Frontal cortex (tissue), 4 donors: ENCODE measurements around the gene OR9A4. TPM values are rescaled to one million over a fixed set of nuclear protein-coding genes. Genes with fewer than 3 reads are reported as not detected.
"Not testable (repeated sequence)": the region's sequence is repeated elsewhere in the genome, so short reads cannot be mapped to it uniquely, and the experiment has no call there.

Experiments
- DNase-seq, 2 donors: peaks; one replicate each; pipeline ENCODE4 v3.0.0; 2012; ENCODE audit warnings: low spot score in 2 of 2
- FAIRE-seq: peaks from 2 replicates; lab custom pipeline; 2012; peaks lifted over from hg19 to GRCh38; lab: Jason Lieb, UNC
- total RNA-seq: library from RNA; depleted of rRNA; stranded (reverse); fragments of >200 nt; gene quantifications from one replicate; pipeline ENCODE4 v1.2.3, GENCODE V29; 2014
- donor health status: control.
- donor health status: control.
- donor health status: control.

The OR9A4 gene, protein sequence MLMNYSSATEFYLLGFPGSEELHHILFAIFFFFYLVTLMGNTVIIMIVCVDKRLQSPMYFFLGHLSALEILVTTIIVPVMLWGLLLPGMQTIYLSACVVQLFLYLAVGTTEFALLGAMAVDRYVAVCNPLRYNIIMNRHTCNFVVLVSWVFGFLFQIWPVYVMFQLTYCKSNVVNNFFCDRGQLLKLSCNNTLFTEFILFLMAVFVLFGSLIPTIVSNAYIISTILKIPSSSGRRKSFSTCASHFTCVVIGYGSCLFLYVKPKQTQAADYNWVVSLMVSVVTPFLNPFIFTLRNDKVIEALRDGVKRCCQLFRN
- not detected for total RNA-seq

DNA sequence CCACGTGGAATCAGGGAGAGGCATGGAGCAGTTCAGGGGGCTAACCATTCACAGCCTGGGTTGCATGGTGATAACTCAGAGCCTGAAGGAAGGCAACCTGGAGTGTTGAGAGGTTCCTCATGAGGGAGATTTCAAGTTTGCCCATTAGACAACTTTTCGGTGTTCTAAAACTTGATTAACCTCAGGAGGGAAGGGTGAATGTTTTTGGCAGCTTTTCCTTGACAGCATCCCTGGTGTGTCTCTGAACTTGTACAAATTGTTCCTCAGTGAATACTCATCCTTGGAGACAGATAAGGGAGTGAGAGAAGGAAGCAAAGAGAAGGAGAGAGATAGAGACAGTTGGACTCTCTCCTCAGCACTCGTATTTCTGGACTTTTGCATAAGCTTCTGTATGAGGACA, at the start of gene OR9A4:
Gene OR9A4 (plus strand): TSS at position 301 of the 400 bp plus-strand sequence. CDS start 2,477 bp downstream, outside the sequence.
- FAIRE-seq (no peak), DNase-seq (no peak)

DNA sequence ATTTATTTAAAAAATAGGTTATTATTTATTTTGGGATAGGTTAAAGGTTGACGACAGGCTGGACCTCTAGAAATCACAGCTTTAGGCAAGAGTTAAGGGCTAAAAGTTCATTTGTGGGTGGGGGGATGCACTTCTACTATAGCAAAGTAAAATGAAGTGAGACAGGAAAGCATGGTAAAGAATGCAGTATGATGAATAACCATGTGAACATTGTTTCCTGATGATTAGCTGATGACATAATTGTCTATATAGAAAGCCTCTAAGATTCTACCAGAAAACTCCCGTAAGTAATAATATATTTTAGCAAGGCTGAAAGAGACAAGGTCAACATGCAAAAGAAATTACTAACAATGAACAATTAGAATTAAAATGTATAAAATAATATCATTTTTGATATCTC, 49.2 kb upstream of the OR9A4 start:
- FAIRE-seq (no peak), DNase-seq (no peak)

DNA sequence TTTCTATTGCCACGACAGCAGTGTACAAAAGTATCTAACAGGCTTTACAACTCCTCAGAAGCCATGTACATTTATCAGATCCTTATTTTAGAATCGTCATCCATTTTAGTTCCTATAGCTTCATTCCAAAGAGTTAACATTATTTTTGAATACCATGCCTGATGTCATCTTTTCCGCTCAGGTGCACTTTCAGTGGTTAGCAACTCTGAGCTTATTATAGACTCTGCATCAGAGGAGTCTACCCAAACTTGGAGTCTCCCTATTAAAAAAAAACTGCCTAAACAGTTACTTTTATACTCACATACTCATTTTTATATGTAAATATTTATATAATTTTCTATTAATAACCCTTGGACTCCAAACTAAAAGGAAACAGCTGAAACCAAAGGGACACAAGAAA, 43.3 kb upstream of the OR9A4 start:
- FAIRE-seq: no peak
- no peak for DNase-seq

DNA sequence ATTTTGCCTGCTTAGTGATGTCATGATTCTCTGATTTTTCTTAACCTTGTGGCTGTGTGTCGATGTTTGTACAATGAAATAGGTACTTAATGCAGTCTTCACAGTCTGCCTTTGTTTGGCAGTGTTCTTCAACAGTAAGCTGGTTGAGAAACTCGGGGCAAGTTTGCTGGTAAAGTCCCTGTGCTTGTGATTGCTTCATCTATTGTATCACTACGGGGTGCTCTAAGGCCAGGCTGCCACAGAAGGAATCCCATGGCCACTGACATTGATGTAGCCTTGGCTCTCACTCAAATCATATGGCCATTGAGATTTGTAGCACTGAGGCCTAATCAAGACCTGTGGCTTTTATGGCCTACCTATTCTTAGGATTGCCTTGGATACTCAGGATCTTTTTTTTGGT, 41.4 kb upstream of the OR9A4 start:
- DNase-seq (no peak), FAIRE-seq (no peak)

DNA sequence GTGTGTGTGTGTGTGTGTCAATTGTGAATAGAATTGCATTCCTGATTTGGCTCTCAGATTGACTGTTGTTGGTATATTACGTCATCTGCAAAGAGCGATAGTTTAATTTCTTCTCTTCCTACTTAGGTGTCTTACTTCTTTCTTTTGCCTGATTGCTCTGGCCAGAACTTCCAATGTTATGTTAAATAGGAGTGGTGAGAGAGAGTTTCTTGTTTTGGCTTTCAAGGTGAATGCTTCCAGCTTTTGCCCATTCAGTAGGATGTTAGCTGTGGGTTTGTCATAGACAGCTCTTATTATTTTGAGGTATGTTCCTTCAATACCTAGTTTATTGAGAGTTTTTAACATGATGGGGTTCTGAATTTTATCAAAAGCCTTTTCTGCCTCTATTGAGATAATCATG, 40.7 kb upstream of the OR9A4 start:
- FAIRE-seq (no peak), DNase-seq (no peak)

DNA sequence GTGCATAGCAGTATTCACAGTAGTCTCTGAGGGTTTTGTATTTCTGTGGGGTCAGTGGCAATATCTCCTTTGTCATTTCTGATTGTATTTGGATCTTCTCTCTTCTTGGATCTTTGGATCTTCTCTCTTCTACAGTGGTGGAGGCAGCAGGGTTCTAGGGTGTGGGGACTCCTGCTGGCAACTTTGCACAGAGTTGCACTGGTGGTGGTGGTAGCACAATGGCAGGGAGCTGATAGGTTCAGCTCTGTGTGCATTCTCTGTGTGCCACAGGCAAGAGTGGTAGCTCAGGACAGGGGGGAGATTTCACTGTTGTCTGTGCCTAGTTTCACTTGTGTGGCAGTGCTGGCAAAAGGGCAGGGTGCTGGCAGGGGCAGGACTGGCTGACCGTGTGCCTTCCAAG, 39.8 kb upstream of the OR9A4 start:
- DNase-seq (no peak), FAIRE-seq (no peak)

DNA sequence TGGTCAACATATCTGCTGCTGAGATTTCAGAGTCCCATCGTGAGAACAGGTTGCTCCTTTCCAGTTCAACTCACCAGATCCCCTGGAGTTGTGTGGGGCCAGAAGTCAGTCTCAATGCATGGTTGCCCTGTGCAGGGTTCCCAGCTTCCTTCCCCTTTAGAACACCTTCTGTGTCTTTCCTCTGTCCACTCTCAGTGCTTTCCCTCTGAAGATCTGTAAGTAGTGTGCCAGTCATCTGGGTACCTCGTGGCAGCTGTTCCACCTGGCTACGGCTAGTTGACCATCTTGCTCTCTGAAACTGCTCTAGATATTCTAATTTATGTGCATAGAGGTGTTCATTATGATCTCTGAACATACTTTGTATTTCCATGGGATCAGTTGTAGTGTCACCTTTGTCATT, 38.8 kb upstream of the OR9A4 start:
- DNase-seq (no peak), FAIRE-seq (no peak)

DNA sequence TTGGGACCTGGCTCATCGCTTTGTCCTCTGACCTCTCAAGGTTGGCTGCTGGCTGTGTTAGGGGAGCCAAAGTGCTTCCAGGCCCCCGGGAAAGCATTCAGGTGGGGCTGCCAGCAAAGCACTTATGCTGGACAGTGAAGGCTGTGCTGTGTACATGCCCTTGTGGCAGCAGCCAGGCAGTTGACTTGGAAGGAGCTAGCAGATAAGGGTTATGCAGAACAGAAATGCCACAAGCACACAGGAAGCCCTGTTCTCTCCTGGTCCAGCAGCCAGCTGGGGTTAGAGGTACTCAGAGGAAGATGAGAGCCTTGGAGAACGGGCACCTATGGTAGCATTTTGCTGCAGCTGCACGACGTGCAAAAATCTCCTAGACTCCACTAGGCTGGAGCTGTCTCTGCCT, 35.2 kb upstream of the OR9A4 start:
- no peak for FAIRE-seq
- no peak for DNase-seq

DNA sequence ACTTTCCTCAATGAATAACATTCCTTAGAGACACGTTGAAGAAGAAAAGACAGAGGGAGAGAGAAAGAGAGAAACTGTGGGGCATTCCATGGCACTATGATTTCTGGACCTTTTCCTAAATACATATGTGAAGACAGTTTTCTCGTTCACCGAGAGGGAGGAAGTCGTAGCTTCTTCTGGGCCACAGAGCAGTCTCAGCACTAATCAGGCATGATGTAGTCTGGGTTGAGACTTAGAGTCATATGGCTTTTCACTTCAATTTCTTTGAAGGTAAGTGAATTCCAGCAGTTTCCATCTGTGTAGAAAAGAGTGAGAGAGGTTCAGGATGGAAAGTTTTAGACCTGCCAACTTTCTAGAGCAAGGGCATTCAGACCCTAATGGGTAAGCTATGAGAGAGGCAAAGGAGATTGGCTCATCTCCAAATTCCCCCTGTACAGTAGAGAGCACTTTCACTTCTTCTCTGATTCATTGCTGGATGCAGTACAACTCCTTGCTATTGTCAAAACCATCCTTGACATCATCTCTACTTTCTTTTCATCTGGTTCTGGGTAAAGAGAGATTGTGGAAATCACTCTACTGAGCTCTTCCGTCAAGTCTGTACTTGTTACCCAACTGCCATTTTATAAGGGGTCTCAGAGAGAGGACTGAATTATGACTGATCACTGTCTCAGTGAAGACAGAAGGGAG, 31.5 kb upstream of the OR9A4 start:
- FAIRE-seq: no peak
- DNase-seq: no peak

DNA sequence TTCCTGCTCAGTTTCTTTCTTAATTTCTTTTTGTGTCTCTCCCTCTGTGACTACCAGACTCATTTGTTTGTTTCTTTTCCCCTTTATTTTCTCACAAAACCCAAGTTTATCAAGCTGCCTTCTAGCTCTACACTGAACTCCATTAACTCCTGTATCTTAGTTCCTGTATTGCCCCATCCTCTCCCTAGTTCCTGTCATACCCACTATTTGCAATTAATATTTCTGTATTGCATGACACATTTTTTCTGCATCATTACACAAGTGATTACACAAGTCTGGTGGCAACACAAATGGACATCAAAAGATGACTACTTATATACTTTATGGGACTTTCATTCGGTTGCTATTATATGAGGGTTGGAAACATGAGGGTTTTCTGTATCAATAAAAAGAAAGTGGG, 26.9 kb upstream of the OR9A4 start:
- no peak for FAIRE-seq
- no peak for DNase-seq

DNA sequence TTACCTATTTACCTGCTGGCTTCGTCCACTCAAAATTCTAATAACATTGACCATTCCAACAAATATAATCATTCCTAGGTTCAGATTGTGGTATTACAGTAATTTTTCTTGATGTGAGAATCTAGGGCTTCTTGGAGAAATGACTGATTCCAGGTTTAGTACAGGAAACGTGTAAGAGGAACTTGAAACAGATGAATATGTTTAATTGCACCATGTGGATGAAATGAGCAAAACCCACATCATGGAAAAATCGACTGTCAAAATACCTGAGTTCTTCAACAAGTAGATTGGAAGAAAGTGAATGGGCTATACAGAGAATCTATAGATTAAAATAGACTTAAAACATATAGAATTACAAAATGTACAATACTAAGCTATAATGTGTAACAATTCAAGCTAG, 24.9 kb upstream of the OR9A4 start:
- FAIRE-seq (no peak), DNase-seq (no peak)

DNA sequence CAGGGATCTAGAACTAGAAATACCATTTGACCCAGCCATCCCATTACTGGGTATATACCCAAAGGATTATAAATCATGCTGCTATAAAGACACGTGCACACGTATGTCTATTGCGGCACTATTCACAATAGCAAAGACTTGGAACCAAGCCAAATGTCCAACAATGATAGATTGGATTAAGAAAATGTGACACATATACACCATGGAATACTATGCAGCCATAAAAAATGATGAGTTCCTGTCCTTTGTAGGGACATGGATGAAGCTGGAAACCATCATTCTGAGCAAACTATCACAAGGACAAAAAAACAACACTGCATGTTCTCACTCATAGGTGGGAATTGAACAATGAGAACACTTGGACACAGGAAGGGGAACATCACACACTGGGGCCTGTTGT, 16.8 kb upstream of the OR9A4 start:
- not testable (repeated sequence) for DNase-seq, FAIRE-seq

DNA sequence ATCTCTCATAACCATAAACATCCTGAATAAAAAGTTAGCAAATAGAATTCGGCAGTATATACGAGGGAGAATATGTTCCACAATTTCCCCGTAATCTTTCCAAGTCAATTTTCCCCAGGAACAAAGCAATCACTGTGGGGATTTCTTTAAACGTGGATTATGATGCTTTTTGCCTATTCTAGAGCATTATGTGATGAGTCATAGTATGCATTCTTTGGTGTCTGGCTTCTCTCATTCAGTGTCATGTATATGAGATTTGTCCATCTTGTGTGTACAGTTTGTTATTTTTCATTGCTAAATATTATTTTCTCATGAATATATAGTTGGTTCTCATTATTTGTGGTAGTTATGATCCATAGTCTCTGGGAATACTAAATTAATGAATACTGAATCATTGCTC, 9.9 kb upstream of the OR9A4 start:
- FAIRE-seq: no peak
- no peak for DNase-seq

DNA sequence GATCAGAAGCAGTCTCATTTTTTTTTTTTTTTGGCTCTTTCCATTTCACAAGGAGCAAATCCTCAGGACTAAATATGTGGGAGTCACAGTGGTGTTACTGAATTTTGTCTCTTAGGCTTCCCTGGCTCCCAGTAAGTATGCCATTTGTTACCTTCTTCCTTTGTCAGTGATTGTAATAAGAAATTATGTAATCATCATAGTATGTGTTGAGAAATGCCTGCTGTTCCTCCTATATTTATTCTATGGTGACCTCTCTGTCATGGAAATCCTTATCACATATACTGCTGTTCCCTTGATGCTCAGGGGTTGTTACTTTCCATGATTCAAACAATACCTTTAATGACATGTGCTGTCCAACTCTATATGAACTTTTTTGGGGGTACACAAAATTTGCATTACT, 4.8 kb upstream of the OR9A4 start:
- no peak for FAIRE-seq
- no peak for DNase-seq

DNA sequence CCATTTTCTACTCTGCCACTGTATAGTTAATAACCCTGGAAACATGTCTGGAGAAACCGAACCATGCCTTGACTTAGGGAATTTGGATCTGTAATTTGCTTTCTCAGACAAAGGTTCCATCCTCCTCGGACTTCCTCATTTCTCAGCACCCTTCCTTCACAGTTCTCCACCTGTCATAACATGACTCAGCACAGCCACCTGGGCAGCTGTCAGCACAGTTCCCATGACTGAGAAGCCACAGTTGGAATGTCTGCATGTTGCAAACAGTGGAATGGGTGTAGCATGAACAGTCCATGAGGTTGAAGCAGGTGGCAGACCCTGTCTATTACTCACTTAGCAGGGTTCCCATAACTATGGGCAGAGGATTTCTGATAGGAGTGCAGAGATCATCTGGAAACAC, 634 bp upstream of the OR9A4 start:
- no peak for FAIRE-seq

DNA sequence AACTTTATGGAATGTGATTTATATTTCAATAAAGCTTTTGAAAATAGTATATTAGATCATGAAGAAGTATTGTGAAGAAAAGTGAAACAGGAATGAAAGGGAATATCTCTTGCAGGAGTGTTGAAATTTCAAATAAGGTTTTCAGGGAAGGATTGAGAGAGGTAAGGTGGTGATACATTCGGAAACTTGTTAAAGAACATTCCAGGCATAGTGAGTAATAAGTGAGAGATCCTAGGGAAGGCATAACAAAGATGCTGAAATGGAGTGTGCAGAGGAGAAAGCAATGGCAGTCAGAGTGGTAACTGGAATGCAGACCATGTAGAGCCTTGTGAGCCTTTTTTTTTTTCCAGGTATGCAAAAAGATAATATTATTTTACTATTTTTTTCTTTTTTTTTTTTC, 4.1 kb downstream of the OR9A4 start:
- DNase-seq (no peak), FAIRE-seq (no peak)

More for the DNA sequence above, 634 bp upstream of the OR9A4 start:
- no peak for DNase-seq

DNA sequence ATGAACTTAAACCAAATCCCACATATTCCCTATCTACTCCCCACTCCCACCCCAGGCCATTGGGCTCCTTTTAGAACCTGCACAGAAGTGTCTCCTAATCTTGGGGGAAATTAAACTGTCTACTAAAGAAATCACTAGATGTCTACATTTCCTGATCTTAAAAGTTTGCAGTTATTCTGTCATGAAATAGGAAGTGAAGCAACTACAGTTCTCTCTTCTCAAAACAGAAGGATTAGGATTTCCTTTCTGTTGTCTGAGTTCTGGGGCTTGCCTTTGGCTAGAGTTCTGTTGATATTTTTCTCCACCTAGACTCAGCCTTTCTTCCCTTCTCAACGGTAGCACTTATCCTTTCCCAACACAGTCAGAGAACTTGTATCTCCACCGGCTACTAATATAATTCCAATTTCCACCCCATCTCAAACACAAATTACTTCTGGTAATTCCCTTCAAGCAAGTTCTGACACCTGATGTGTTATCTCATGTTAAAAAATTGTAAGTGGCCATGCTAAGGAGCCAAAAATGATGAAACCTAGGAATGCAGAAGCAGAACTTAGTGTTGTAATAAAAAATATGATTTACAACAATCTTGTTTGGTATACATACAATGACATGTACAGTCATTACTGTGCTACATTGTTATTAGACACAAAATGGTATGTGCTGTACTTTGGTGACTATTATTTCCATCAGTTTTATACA, 12.1 kb downstream of the OR9A4 start:
- FAIRE-seq (no peak), DNase-seq (no peak)

DNA sequence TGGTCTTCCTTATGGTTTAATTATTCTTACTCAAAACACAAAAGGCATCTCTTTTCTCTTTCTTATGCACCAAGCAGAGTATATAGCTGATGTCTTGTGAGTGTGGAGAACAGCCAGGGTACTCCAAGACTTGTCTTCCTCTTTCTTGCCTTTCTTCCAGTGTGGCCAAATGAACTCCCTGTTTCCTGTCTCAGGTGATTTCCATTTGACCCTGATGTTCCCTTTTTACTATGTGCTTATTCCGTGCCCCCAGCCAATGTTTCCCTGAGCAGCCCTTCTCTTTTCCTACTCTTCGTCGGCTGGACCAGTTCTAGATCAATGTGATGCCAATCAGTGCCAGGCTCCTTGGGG, 12.6 kb downstream of the OR9A4 start:
- DNase-seq (no peak), FAIRE-seq (no peak)

DNA sequence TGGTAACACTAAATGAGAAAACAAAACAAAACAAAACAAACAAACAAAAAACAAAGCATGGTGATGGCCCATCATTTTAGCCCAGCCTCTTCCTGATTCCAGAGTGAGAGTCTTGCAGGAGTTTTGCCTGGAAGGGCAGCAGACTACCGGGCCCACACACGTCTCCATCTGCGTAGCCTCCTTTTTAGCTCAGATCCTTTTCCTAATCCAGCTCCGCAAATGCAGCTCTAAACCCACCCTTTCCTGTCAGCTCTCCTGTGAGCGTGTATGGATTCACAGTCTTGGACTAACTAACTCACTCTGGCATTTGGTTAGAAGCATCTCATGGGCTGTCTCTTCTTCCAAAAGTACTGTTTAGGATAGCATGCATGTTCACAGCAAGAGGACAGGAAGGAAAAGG, 14.0 kb downstream of the OR9A4 start:
- FAIRE-seq: no peak
- DNase-seq: no peak

DNA sequence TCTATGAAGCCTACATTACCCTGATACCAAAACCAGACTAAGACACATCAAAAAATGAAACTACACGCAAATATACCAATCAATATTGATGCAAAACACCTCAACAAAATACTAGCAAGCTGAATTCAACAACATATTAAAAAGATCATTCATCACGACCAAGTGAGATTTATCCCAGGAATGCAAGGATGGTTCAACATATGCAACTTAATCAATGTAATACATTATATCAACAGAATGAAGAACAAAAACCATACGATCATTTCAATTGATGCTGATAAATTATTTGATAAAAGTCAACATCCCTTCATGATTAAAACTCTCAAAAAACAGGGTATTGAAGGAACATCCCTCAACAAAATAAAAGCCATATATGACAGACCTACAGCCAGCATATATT, 24.9 kb downstream of the OR9A4 start:
- no peak for DNase-seq
- peak; percentile 19 for FAIRE-seq

DNA sequence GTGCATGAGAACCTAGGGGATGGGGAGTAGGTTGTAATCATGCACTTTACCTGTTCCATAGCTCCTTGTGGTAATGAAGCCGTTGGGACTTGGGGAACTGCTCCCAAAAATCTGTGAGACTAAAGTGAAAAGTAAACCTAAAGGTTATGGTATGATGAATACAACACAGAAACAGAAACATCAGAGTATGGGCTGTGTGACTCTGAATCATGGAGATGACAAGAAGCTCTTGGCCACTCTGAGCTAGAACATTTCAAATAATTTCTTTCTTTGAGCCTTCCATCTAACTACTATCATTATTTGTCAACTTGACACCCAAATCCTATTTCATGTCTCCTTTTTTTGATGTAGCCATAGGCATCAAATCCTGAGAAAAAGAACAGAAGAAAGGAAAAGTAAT, 27.6 kb downstream of the OR9A4 start:
- FAIRE-seq: no peak

More for the DNA sequence above, 27.6 kb downstream of the OR9A4 start:
- no peak for DNase-seq
